IgD-negative memory B cell (primary cell): ENCODE results near the gene IDH2. TPM values are rescaled to one million over a fixed set of nuclear protein-coding genes. Genes with fewer than 3 reads are reported as not detected.
A peak's percentile ranks its signal among the peaks of the same experiment; 100 is the strongest.
"Not testable (repeated sequence)": the region's sequence is repeated elsewhere in the genome, so short reads cannot be mapped to it uniquely, and the experiment has no call there.

ENCODE experiments used
- H3K27ac Mint-ChIP-seq, 3 donors: one replicate each; pipeline ENCODE4 v1.8.0; 2020 to 2022; ENCODE audit warnings: mild to moderate bottlenecking in 3 of 3, mixed read lengths in 3 of 3, moderate library complexity in 1 of 3
- H3K27me3 Mint-ChIP-seq: one replicate; pipeline ENCODE4 v1.8.0; 2021; ENCODE audit warnings: mixed read lengths
- H3K36me3 Mint-ChIP-seq: one replicate; pipeline ENCODE4 v1.8.0; 2020; ENCODE audit warnings: mild to moderate bottlenecking, mixed read lengths
- H3K4me1 Mint-ChIP-seq, 3 donors: one replicate each; pipeline ENCODE4 v1.8.0; 2020 to 2022; ENCODE audit warnings: mixed read lengths in 3 of 3, mild to moderate bottlenecking in 1 of 3
- H3K4me3 Mint-ChIP-seq, 4 donors: one replicate each; pipeline ENCODE4 v1.8.0; 2020 to 2022; ENCODE audit warnings: mild to moderate bottlenecking in 4 of 4, mixed read lengths in 4 of 4, moderate library complexity in 3 of 4
- H3K9me3 Mint-ChIP-seq, 3 donors: one replicate each; pipeline ENCODE4 v1.8.0; 2020 to 2021; ENCODE audit warnings: mixed read lengths in 3 of 3, mild to moderate bottlenecking in 1 of 3
- polyA plus RNA-seq: library from polyadenylated mRNA; unstranded; fragments of 300-500 nt; fragmentation: Illumina TruSeq; gene quantifications from one replicate; pipeline ENCODE4 v1.2.3, GENCODE V29; 2021

Gene IDH2
- polyA plus RNA-seq, 1 donor from 2014 or later: 106 TPM

- Mint-ChIP-seq H3K27me3 (no peaks in the 10 kb centered on the region), H3K27ac (peak overlapping the region; percentile 62 to 84 (median 84)), H3K4me1 (peaks cover 4 to 11% (median 7%) of the 10 kb centered on the region in 3 donors), H3K9me3 (no peaks in the 10 kb centered on the region), H3K36me3 (peaks cover 8% of the 10 kb centered on the region), H3K4me3 (no peak overlapping the region)
Observed at GRCh38 chr15:90083419-90083818, 18.8 kb downstream of the IDH2 start.

- peaks cover 8% of the 10 kb centered on the region for H3K36me3 Mint-ChIP-seq
- H3K4me3 Mint-ChIP-seq: no peak overlapping the region
- H3K9me3 Mint-ChIP-seq: no peaks in the 10 kb centered on the region
- H3K27ac Mint-ChIP-seq: peak overlapping the region in 2 of 3 donors; percentile 78 to 88
- no peaks in the 10 kb centered on the region for H3K27me3 Mint-ChIP-seq
- H3K4me1 Mint-ChIP-seq: peaks cover 4 to 11% (median 7%) of the 10 kb centered on the region in 3 donors
Observed at GRCh38 chr15:90082140-90082715, 20.0 kb downstream of the IDH2 start.

GRCh38 chr15:90080818-90081393 lies 21.4 kb downstream of the IDH2 start:
- no peak overlapping the region for H3K27ac Mint-ChIP-seq
- peaks cover 2% of the 10 kb centered on the region for H3K36me3 Mint-ChIP-seq
- H3K9me3 Mint-ChIP-seq: no peaks in the 10 kb centered on the region
- peaks cover 4 to 5% (median 4%) of the 10 kb centered on the region in 3 donors for H3K4me1 Mint-ChIP-seq
- no peak overlapping the region for H3K4me3 Mint-ChIP-seq
- H3K27me3 Mint-ChIP-seq: no peaks in the 10 kb centered on the region

- H3K27ac Mint-ChIP-seq: no peak overlapping the region
- peaks cover 4 to 5% (median 4%) of the 10 kb centered on the region in 3 donors for H3K4me1 Mint-ChIP-seq
- H3K9me3 Mint-ChIP-seq: no peaks in the 10 kb centered on the region
- no peaks in the 10 kb centered on the region for H3K27me3 Mint-ChIP-seq
- peaks cover 2% of the 10 kb centered on the region for H3K36me3 Mint-ChIP-seq
- H3K4me3 Mint-ChIP-seq: no peak overlapping the region
Observed at GRCh38 chr15:90080458-90080755, 21.9 kb downstream of the IDH2 start.

GRCh38 chr15:90079619-90080457 lies 22.4 kb downstream of the IDH2 start:
- Mint-ChIP-seq H3K4me3 (no peak overlapping the region), H3K36me3 (peaks cover 2% of the 10 kb centered on the region), H3K9me3 (no peaks in the 10 kb centered on the region), H3K27me3 (no peaks in the 10 kb centered on the region), H3K27ac (no peak overlapping the region), H3K4me1 (peaks cover 4 to 5% (median 4%) of the 10 kb centered on the region in 3 donors)

- H3K4me3 Mint-ChIP-seq: no peak overlapping the region
- H3K4me1 Mint-ChIP-seq: peaks cover 2 to 4% (median 3%) of the 10 kb centered on the region in 3 donors
- no peaks in the 10 kb centered on the region for H3K27me3 Mint-ChIP-seq
- no peak overlapping the region for H3K27ac Mint-ChIP-seq
- H3K9me3 Mint-ChIP-seq: no peaks in the 10 kb centered on the region
- H3K36me3 Mint-ChIP-seq: no peaks in the 10 kb centered on the region
Observed at GRCh38 chr15:90078965-90079364, 23.3 kb downstream of the IDH2 start.

GRCh38 chr15:90076716-90077115 lies 25.6 kb downstream of the IDH2 start:
- no peaks in the 10 kb centered on the region for H3K27me3 Mint-ChIP-seq
- peaks cover 2% of the 10 kb centered on the region for H3K36me3 Mint-ChIP-seq
- no peak overlapping the region for H3K27ac Mint-ChIP-seq
- H3K9me3 Mint-ChIP-seq: no peaks in the 10 kb centered on the region
- H3K4me1 Mint-ChIP-seq: no peaks in the 10 kb centered on the region
- H3K4me3 Mint-ChIP-seq: no peak overlapping the region

- H3K27ac Mint-ChIP-seq: no peak overlapping the region
- H3K4me3 Mint-ChIP-seq: no peak overlapping the region
- H3K27me3 Mint-ChIP-seq: no peaks in the 10 kb centered on the region
- H3K4me1 Mint-ChIP-seq: peaks cover 4 to 6% (median 5%) of the 10 kb centered on the region in 3 donors
- H3K36me3 Mint-ChIP-seq: peaks cover 2% of the 10 kb centered on the region
- no peaks in the 10 kb centered on the region for H3K9me3 Mint-ChIP-seq
Observed at GRCh38 chr15:90075420-90076289, 26.6 kb downstream of the IDH2 start.

GRCh38 chr15:90074916-90075315 lies 27.4 kb downstream of the IDH2 start:
- Mint-ChIP-seq H3K27ac (peak overlapping the region in 1 of 3 donors; percentile 13), H3K36me3 (peaks cover 2% of the 10 kb centered on the region), H3K9me3 (no peaks in the 10 kb centered on the region), H3K27me3 (no peaks in the 10 kb centered on the region), H3K4me3 (no peak overlapping the region), H3K4me1 (peaks cover 4 to 7% (median 5%) of the 10 kb centered on the region in 3 donors)

- peaks cover 2% of the 10 kb centered on the region for H3K36me3 Mint-ChIP-seq
Observed at GRCh38 chr15:90074023-90074422, 28.2 kb downstream of the IDH2 start.

GRCh38 chr15:90072978-90073640 lies 29.2 kb downstream of the IDH2 start:
- no peaks in the 10 kb centered on the region for H3K27me3 Mint-ChIP-seq
- H3K4me1 Mint-ChIP-seq: peaks cover 4 to 12% (median 5%) of the 10 kb centered on the region in 3 donors
- no peaks in the 10 kb centered on the region for H3K9me3 Mint-ChIP-seq
- H3K36me3 Mint-ChIP-seq: peaks cover 2% of the 10 kb centered on the region
- no peak overlapping the region for H3K27ac Mint-ChIP-seq
- no peak overlapping the region for H3K4me3 Mint-ChIP-seq

More at GRCh38 chr15:90074023-90074422, 28.2 kb downstream of the IDH2 start:
- Mint-ChIP-seq H3K4me1 (peaks cover 4 to 12% (median 5%) of the 10 kb centered on the region in 3 donors), H3K9me3 (no peaks in the 10 kb centered on the region), H3K4me3 (no peak overlapping the region), H3K27me3 (no peaks in the 10 kb centered on the region), H3K27ac (no peak overlapping the region)

GRCh38 chr15:90071220-90071807 lies 31.0 kb downstream of the IDH2 start:
- Mint-ChIP-seq H3K27me3 (no peaks in the 10 kb centered on the region), H3K4me3 (no peak overlapping the region)

GRCh38 chr15:90070623-90071022 lies 31.6 kb downstream of the IDH2 start:
- not testable (repeated sequence) for H3K27me3 Mint-ChIP-seq, H3K4me3 Mint-ChIP-seq, H3K9me3 Mint-ChIP-seq, H3K36me3 Mint-ChIP-seq, H3K27ac Mint-ChIP-seq
- H3K4me1 Mint-ChIP-seq: peaks cover 6 to 12% (median 6%) of the 10 kb centered on the region in 3 donors

More at GRCh38 chr15:90071220-90071807, 31.0 kb downstream of the IDH2 start:
- H3K27ac Mint-ChIP-seq: peak overlapping the region; percentile 1 to 90 (median 63)
- H3K4me1 Mint-ChIP-seq: peaks cover 5 to 12% (median 6%) of the 10 kb centered on the region in 3 donors
- H3K36me3 Mint-ChIP-seq: peaks cover 2% of the 10 kb centered on the region
- no peaks in the 10 kb centered on the region for H3K9me3 Mint-ChIP-seq
